ENCODE results near the gene TMEM164.

The TMEM164 gene

GRCh38 chrX:110159235-110159634, 156.3 kb downstream of the TMEM164 start:
- H3K4me1 ChIP-seq (ENCODE audit: control insufficient read depth, insufficient read depth, low read length): no peaks in the 10 kb centered on the region
- H3K27ac ChIP-seq (ENCODE audit: insufficient read depth, low read depth, low read length, poor library complexity, severe bottlenecking): no peak overlapping the region
- H3K36me3 ChIP-seq (ENCODE audit: control insufficient read depth, insufficient read depth, low read length): no peaks in the 10 kb centered on the region
- 91 to 94% methylated on average over 7 of the region's 7 CpGs for WGBS, 2 experiments
- H3K9me3 ChIP-seq (ENCODE audit: control insufficient read depth, low read length): no peaks in the 10 kb centered on the region
- H3K27me3 ChIP-seq (ENCODE audit: control insufficient read depth, insufficient read depth, low read length, poor library complexity, severe bottlenecking): no peaks in the 10 kb centered on the region
- no peak overlapping the region for H3K4me3 ChIP-seq (ENCODE audit: insufficient read depth, low read depth, low read length)

- no peak overlapping the region for H3K4me3 ChIP-seq (ENCODE audit: insufficient read depth, low read depth, low read length)
- WGBS, 2 experiments: 71 to 91% methylated on average over 2 of the region's 2 CpGs
- no peak overlapping the region for H3K27ac ChIP-seq (ENCODE audit: insufficient read depth, low read depth, low read length, poor library complexity, severe bottlenecking)
- no peaks in the 10 kb centered on the region for H3K9me3 ChIP-seq (ENCODE audit: control insufficient read depth, low read length)
- H3K27me3 ChIP-seq (ENCODE audit: control insufficient read depth, insufficient read depth, low read length, poor library complexity, severe bottlenecking): no peaks in the 10 kb centered on the region
- H3K4me1 ChIP-seq (ENCODE audit: control insufficient read depth, insufficient read depth, low read length): no peaks in the 10 kb centered on the region
- no peaks in the 10 kb centered on the region for H3K36me3 ChIP-seq (ENCODE audit: control insufficient read depth, insufficient read depth, low read length)
These were observed 157.0 kb downstream of the TMEM164 start for GRCh38 chrX:110159865-110160264.

- no peaks in the 10 kb centered on the region for H3K27me3 ChIP-seq (ENCODE audit: control insufficient read depth, insufficient read depth, low read length, poor library complexity, severe bottlenecking)
- WGBS, 2 experiments: 92% methylated on average over 1 of the region's 1 CpG
- no peaks in the 10 kb centered on the region for H3K36me3 ChIP-seq (ENCODE audit: control insufficient read depth, insufficient read depth, low read length)
- no peak overlapping the region for H3K27ac ChIP-seq (ENCODE audit: insufficient read depth, low read depth, low read length, poor library complexity, severe bottlenecking)
- H3K4me1 ChIP-seq (ENCODE audit: control insufficient read depth, insufficient read depth, low read length): no peaks in the 10 kb centered on the region
- H3K9me3 ChIP-seq (ENCODE audit: control insufficient read depth, low read length): no peaks in the 10 kb centered on the region
- no peak overlapping the region for H3K4me3 ChIP-seq (ENCODE audit: insufficient read depth, low read depth, low read length)
These were observed 158.4 kb downstream of the TMEM164 start for GRCh38 chrX:110161361-110161686.

GRCh38 chrX:110162131-110162530, 159.2 kb downstream of the TMEM164 start:
- Histone ChIP-seq H3K27me3 (ENCODE audit: control insufficient read depth, insufficient read depth, low read length, poor library complexity, severe bottlenecking) (no peaks in the 10 kb centered on the region), H3K4me3 (ENCODE audit: insufficient read depth, low read depth, low read length) (no peak overlapping the region), H3K27ac (ENCODE audit: insufficient read depth, low read depth, low read length, poor library complexity, severe bottlenecking) (no peak overlapping the region), H3K36me3 (ENCODE audit: control insufficient read depth, insufficient read depth, low read length) (no peaks in the 10 kb centered on the region), H3K4me1 (ENCODE audit: control insufficient read depth, insufficient read depth, low read length) (no peaks in the 10 kb centered on the region), H3K9me3 (ENCODE audit: control insufficient read depth, low read length) (no peaks in the 10 kb centered on the region)
- 97 to 100% methylated on average over 1 of the region's 1 CpG for WGBS, 2 experiments

- no peaks in the 10 kb centered on the region for H3K4me1 ChIP-seq (ENCODE audit: control insufficient read depth, insufficient read depth, low read length)
- no peaks in the 10 kb centered on the region for H3K36me3 ChIP-seq (ENCODE audit: control insufficient read depth, insufficient read depth, low read length)
- H3K4me3 ChIP-seq (ENCODE audit: insufficient read depth, low read depth, low read length): no peak overlapping the region
- H3K27me3 ChIP-seq (ENCODE audit: control insufficient read depth, insufficient read depth, low read length, poor library complexity, severe bottlenecking): no peaks in the 10 kb centered on the region
- no peak overlapping the region for H3K27ac ChIP-seq (ENCODE audit: insufficient read depth, low read depth, low read length, poor library complexity, severe bottlenecking)
- 96 to 100% methylated on average over 1 of the region's 1 CpG for WGBS, 2 experiments
- no peaks in the 10 kb centered on the region for H3K9me3 ChIP-seq (ENCODE audit: control insufficient read depth, low read length)
These were observed 160.0 kb downstream of the TMEM164 start for GRCh38 chrX:110162867-110163266.

GRCh38 chrX:110163488-110163887, 160.6 kb downstream of the TMEM164 start:
- no peak overlapping the region for H3K4me3 ChIP-seq (ENCODE audit: insufficient read depth, low read depth, low read length)
- H3K36me3 ChIP-seq (ENCODE audit: control insufficient read depth, insufficient read depth, low read length): no peaks in the 10 kb centered on the region
- H3K27me3 ChIP-seq (ENCODE audit: control insufficient read depth, insufficient read depth, low read length, poor library complexity, severe bottlenecking): no peaks in the 10 kb centered on the region
- H3K27ac ChIP-seq (ENCODE audit: insufficient read depth, low read depth, low read length, poor library complexity, severe bottlenecking): no peak overlapping the region
- no peaks in the 10 kb centered on the region for H3K4me1 ChIP-seq (ENCODE audit: control insufficient read depth, insufficient read depth, low read length)
- H3K9me3 ChIP-seq (ENCODE audit: control insufficient read depth, low read length): no peaks in the 10 kb centered on the region
- WGBS, 2 experiments: 94 to 98% methylated on average over 3 of the region's 3 CpGs

GRCh38 chrX:110167952-110168451, 165.1 kb downstream of the TMEM164 start:
- Histone ChIP-seq H3K4me1 (ENCODE audit: control insufficient read depth, insufficient read depth, low read length) (no peaks in the 10 kb centered on the region), H3K4me3 (ENCODE audit: insufficient read depth, low read depth, low read length) (no peak overlapping the region), H3K9me3 (ENCODE audit: control insufficient read depth, low read length) (no peaks in the 10 kb centered on the region), H3K36me3 (ENCODE audit: control insufficient read depth, insufficient read depth, low read length) (no peaks in the 10 kb centered on the region), H3K27me3 (ENCODE audit: control insufficient read depth, insufficient read depth, low read length, poor library complexity, severe bottlenecking) (no peaks in the 10 kb centered on the region), H3K27ac (ENCODE audit: insufficient read depth, low read depth, low read length, poor library complexity, severe bottlenecking) (no peak overlapping the region)
- 46 to 47% methylated on average over 9 of the region's 9 CpGs for WGBS, 2 experiments

GRCh38 chrX:110168585-110168984, 165.7 kb downstream of the TMEM164 start:
- 90 to 91% methylated on average over 4 of the region's 4 CpGs for WGBS, 2 experiments

GRCh38 chrX:110170029-110170428, 167.1 kb downstream of the TMEM164 start:
- WGBS, 2 experiments: 94 to 96% methylated on average over 3 of the region's 3 CpGs
- Histone ChIP-seq H3K9me3 (ENCODE audit: control insufficient read depth, low read length) (no peaks in the 10 kb centered on the region), H3K27ac (ENCODE audit: insufficient read depth, low read depth, low read length, poor library complexity, severe bottlenecking) (no peak overlapping the region)

More at GRCh38 chrX:110168585-110168984, 165.7 kb downstream of the TMEM164 start:
- Histone ChIP-seq H3K36me3 (ENCODE audit: control insufficient read depth, insufficient read depth, low read length) (no peaks in the 10 kb centered on the region), H3K4me1 (ENCODE audit: control insufficient read depth, insufficient read depth, low read length) (no peaks in the 10 kb centered on the region), H3K27ac (ENCODE audit: insufficient read depth, low read depth, low read length, poor library complexity, severe bottlenecking) (no peak overlapping the region), H3K27me3 (ENCODE audit: control insufficient read depth, insufficient read depth, low read length, poor library complexity, severe bottlenecking) (no peaks in the 10 kb centered on the region), H3K4me3 (ENCODE audit: insufficient read depth, low read depth, low read length) (no peak overlapping the region), H3K9me3 (ENCODE audit: control insufficient read depth, low read length) (no peaks in the 10 kb centered on the region)

GRCh38 chrX:110171442-110171841, 168.5 kb downstream of the TMEM164 start:
- no peaks in the 10 kb centered on the region for H3K9me3 ChIP-seq (ENCODE audit: control insufficient read depth, low read length)
- 93 to 99% methylated on average over 5 of the region's 5 CpGs for WGBS, 2 experiments
- H3K36me3 ChIP-seq (ENCODE audit: control insufficient read depth, insufficient read depth, low read length): no peaks in the 10 kb centered on the region
- no peak overlapping the region for H3K27ac ChIP-seq (ENCODE audit: insufficient read depth, low read depth, low read length, poor library complexity, severe bottlenecking)
- H3K27me3 ChIP-seq (ENCODE audit: control insufficient read depth, insufficient read depth, low read length, poor library complexity, severe bottlenecking): no peaks in the 10 kb centered on the region
- H3K4me3 ChIP-seq (ENCODE audit: insufficient read depth, low read depth, low read length): no peak overlapping the region
- H3K4me1 ChIP-seq (ENCODE audit: control insufficient read depth, insufficient read depth, low read length): no peaks in the 10 kb centered on the region

More at GRCh38 chrX:110170029-110170428, 167.1 kb downstream of the TMEM164 start:
- H3K27me3 ChIP-seq (ENCODE audit: control insufficient read depth, insufficient read depth, low read length, poor library complexity, severe bottlenecking): no peaks in the 10 kb centered on the region
- H3K4me1 ChIP-seq (ENCODE audit: control insufficient read depth, insufficient read depth, low read length): no peaks in the 10 kb centered on the region
- H3K36me3 ChIP-seq (ENCODE audit: control insufficient read depth, insufficient read depth, low read length): no peaks in the 10 kb centered on the region
- H3K4me3 ChIP-seq (ENCODE audit: insufficient read depth, low read depth, low read length): no peak overlapping the region

GRCh38 chrX:110172215-110172614, 169.3 kb downstream of the TMEM164 start:
- Histone ChIP-seq H3K27me3 (ENCODE audit: control insufficient read depth, insufficient read depth, low read length, poor library complexity, severe bottlenecking) (no peaks in the 10 kb centered on the region), H3K9me3 (ENCODE audit: control insufficient read depth, low read length) (no peaks in the 10 kb centered on the region), H3K27ac (ENCODE audit: insufficient read depth, low read depth, low read length, poor library complexity, severe bottlenecking) (no peak overlapping the region), H3K4me1 (ENCODE audit: control insufficient read depth, insufficient read depth, low read length) (no peaks in the 10 kb centered on the region), H3K4me3 (ENCODE audit: insufficient read depth, low read depth, low read length) (no peak overlapping the region), H3K36me3 (ENCODE audit: control insufficient read depth, insufficient read depth, low read length) (no peaks in the 10 kb centered on the region)
- 97 to 98% methylated on average over 10 of the region's 10 CpGs for WGBS, 2 experiments
